Heart right ventricle (tissue), 16 donors: Measurements from ENCODE around the gene AKAP9. TPM values are rescaled to one million over a fixed set of nuclear protein-coding genes. Genes with fewer than 3 reads are reported as not detected.

ENCODE experiments used
- ATAC-seq, 8 donors: fragments of 200-7000 bp; cut with Tn5 transposase; one replicate each; pipeline ENCODE4 v1.9.1; 2020; ENCODE audit warnings: mild to moderate bottlenecking in 8 of 8, moderate library complexity in 8 of 8, moderate number of reproducible peaks in 1 of 8
- DNase-seq, 2 donors: peaks; one replicate each; pipeline ENCODE4 v3.0.0-alpha.2; 2020
- H3K27ac ChIP-seq, 10 donors: fragments of 200-600 bp; sonication (generic) in 2 of 10; one replicate each; pipeline versions ENCODE4 v1.5.0 to v1.8.0; 2020 to 2022; ENCODE audit warnings: mild to moderate bottlenecking in 3 of 10
- H3K27me3 ChIP-seq, 7 donors: fragments of 200-600 bp; one replicate each; pipeline ENCODE4 v1.8.0; 2021 to 2022; ENCODE audit warnings: mild to moderate bottlenecking in 2 of 7
- H3K36me3 ChIP-seq, 9 donors: fragments of 200-600 bp; sonication (generic) in 1 of 9; one replicate each; pipeline versions ENCODE4 v1.5.0 to v1.8.0; 2020 to 2022; ENCODE audit warnings: mild to moderate bottlenecking in 2 of 9
- H3K4me1 ChIP-seq, 9 donors: fragments of 200-600 bp; sonication (generic) in 1 of 9; one replicate each; pipeline versions ENCODE4 v1.5.0 to v1.8.0; 2020 to 2022; ENCODE audit warnings: mild to moderate bottlenecking in 4 of 9
- H3K4me3 ChIP-seq, 10 donors: fragments of 200-600 bp; sonication (generic) in 2 of 10; one replicate each; pipeline versions ENCODE4 v1.5.0 to v1.8.0; 2020 to 2022; ENCODE audit warnings: mild to moderate bottlenecking in 7 of 10, moderate library complexity in 2 of 10
- H3K9me3 ChIP-seq, 11 donors: fragments of 200-600 bp in 10 of 11; sonication (generic) in 2 of 11; one replicate each; pipeline versions ENCODE4 v1.5.0 to v1.8.0; 2013 to 2022; ENCODE audit warnings: mild to moderate bottlenecking in 2 of 11, control low read depth in 1 of 11, moderate library complexity in 1 of 11
- WGBS, 2 donors: extraction: QIAGEN DNeasy Blood & Tissue Kit; methylation state at CpG; one replicate each; pipeline ENCODE4 v1.1.7; 2013; ENCODE audit warnings: inconsistent platforms in 1 of 2; 5-methylcytosine and 5-hydroxymethylcytosine counted together
- intact Hi-C, 10 donors: fragments of 100-400 bp; cut with DNase I; formaldehyde crosslinking; loops; one replicate each; pipeline versions ENCODE4 v1.11.1 to v1.14.2; 2022
- polyA plus RNA-seq, 2 donors: library from polyadenylated mRNA; stranded (reverse); fragments of 200-250 nt; gene quantifications; one replicate each; pipeline ENCODE4 v1.2.3, GENCODE V29; 2013
- total RNA-seq, 10 donors: library from RNA; stranded (reverse); fragmentation: NEBNext Ultra II Directional in 3 of 10; extraction: Animal tissue kit (Norgen Biotek cat#: 25700) in 3 of 10; gene quantifications; one replicate each; pipeline versions ENCODE4 v1.2.1 to v1.2.4, GENCODE V29; 2021 to 2023
- TF ChIP-seq, protein P1 (sequence below), 9 donors: fragments of 200-600 bp; sonication (generic) in 2 of 9; IDR thresholded peaks; one replicate each; pipeline versions ENCODE4 v1.5.0 to v1.8.0; 2021 to 2022; ENCODE audit warnings: antibody characterized with exemption in 9 of 9, mild to moderate bottlenecking in 5 of 9, moderate library complexity in 1 of 9
- donor health status: Arrhythmogenic right ventricular cardiomyopathy.
- donor health status: ischemic (EF 13 %, LVEDD 7.1; RV severe dilation, severe dysfunction).
- donor health status: healthy with polysubstance abuse.
- donor health status: DM: no; HTN: yes; CAD: no.
- donor health status: DM: no; HTN: no; CAD: no.
- donor health status: ischemic (EF 25% LVEDD 6.9; RV normal size, moderate dysfunction).
- donor health status: ischemic (EF 25% LVEDD 5.7; RV mildly dilated, moderate dysfunction).
- donor health status: healthy.
- donor health status: DM: yes; HTN: yes; CAD: no.
- donor health status: Ischemic cardiomyopathy.
- donor health status: ischemic (EF 35%, LVEDD 5.7; RV mildly dilated, moderate dysfunction).
- donor health status: nonischemic (EF 11% LVEDD 7.7; RV severe dilation, severe dysfunction).
- donor health status: DM: yes; HTN: yes; CAD: no.
- donor health status: PGD.
- donor health status: ischemic (EF 29% LVEDD 5.4; RV normal size, mild dysfunction).
- donor health status: nonischemic (EF 23%, LVEDD 6.1; RV moderate dilation, normal function).

The AKAP9 gene
- total and polyA plus RNA-seq, 12 donors = 5.9 to 62.3 (median 49.2) TPM

DNA sequence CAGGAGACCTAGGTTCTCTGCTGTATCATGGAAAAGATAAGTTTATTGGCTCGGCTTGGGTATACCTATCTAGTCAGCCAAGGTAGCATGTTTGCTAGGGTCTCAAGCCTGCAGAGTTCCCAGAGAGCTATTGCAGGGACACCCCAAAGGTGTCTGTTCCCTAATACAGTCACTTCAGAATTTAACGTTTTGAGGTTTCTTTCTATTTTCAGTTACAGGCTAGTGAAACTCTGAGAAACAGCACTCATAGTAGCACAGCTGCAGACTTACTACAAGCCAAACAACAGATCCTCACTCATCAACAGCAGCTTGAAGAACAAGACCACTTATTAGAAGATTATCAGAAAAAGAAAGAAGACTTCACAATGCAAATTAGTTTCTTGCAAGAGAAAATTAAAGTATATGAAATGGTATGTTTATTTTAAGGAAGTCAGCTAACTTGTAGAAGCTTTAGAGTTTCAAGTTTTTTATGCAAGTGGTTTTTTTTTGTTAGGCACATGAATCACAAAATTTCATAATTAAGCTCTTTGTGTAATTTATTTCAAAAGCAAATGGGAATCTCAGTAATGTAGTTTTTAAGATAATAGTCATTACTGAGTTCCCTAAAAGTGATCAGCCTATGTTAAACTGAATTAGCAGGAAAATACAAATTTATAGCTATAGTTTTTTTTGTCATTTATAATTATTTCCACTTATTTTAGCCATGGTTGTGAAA is 54.9 kb downstream of the AKAP9 start:
- TF ChIP-seq, protein P1, sequence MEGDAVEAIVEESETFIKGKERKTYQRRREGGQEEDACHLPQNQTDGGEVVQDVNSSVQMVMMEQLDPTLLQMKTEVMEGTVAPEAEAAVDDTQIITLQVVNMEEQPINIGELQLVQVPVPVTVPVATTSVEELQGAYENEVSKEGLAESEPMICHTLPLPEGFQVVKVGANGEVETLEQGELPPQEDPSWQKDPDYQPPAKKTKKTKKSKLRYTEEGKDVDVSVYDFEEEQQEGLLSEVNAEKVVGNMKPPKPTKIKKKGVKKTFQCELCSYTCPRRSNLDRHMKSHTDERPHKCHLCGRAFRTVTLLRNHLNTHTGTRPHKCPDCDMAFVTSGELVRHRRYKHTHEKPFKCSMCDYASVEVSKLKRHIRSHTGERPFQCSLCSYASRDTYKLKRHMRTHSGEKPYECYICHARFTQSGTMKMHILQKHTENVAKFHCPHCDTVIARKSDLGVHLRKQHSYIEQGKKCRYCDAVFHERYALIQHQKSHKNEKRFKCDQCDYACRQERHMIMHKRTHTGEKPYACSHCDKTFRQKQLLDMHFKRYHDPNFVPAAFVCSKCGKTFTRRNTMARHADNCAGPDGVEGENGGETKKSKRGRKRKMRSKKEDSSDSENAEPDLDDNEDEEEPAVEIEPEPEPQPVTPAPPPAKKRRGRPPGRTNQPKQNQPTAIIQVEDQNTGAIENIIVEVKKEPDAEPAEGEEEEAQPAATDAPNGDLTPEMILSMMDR (IDR thresholded peaks at IDR 0.05) = no peak
- no peak for DNase-seq
- 77 to 82% methylated on average over 2 of the region's 2 CpGs for whole genome bisulfite sequencing, 2 donors
- Histone ChIP-seq H3K36me3 (peaks cover 0 to 86% (median 47%) of the 10 kb centered on the region in 9 donors), H3K4me3 (no peak overlapping the region), H3K9me3 (no peaks in the 10 kb centered on the region), H3K4me1 (peaks cover 0 to 10% (median 0%) of the 10 kb centered on the region in 9 donors), H3K27me3 (no peaks in the 10 kb centered on the region), H3K27ac (no peak overlapping the region)
- no peak for ATAC-seq
- intact Hi-C loops = no loop called here

DNA sequence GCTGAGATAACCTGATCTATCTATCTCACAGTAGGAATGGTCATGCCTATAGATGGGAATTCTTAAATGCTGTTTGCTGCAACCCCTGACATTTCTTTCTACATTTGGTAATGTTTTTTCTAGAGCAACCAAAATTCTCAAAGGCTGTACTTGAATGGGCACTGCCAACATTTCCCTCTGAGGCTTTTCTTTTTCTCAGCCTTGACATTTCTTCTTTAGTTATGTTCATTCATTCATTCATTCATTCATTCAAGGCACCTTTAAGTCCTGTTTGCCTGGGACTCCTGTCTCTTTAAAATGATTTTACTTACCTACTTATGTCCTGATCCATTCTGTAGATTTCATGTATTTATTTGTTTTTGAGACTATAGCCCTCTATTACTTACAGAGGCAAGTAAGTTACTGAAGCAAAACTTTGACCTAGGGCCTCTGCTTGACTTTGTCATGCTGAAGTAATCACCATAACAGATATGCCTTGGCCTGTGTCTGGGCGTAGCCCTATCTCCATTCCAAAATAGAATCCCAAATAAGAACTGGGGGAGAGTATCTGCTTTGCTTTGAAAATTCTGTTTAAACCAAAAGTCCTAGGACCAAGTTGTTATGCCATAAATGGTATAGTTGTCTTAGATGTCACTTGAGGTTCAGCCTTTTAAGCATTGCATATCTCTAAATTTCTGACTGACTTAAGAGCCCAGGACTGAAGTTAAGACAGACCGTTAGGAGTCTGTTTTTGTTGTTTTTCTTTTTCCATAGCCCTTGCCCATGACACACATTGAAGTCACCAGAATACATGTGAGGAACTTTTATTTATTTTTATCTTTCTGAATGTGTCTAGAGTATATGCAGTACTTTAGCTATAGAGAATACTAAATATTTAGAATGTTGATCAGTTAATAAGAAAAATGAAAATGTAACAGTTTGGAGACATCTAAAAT is 59.2 kb downstream of the AKAP9 start:
- H3K36me3 ChIP-seq = peaks cover 0 to 90% (median 26%) of the 10 kb centered on the region in 9 donors
- TF ChIP-seq, protein P1 (IDR thresholded peaks at IDR 0.05) = no peak
- intact Hi-C loops = no loop called here

DNA sequence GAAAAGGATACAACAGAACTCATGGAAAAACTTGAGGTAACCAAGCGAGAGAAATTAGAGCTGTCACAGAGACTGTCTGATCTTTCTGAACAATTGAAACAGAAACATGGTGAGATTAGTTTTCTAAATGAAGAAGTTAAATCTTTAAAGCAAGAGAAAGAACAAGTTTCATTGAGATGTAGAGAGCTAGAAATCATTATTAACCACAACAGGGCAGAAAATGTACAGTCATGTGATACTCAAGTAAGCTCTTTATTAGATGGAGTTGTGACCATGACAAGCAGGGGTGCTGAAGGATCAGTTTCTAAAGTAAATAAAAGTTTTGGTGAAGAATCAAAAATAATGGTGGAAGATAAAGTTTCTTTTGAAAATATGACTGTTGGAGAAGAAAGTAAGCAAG is 62.1 kb downstream of the AKAP9 start:
- H3K27me3 ChIP-seq = no peaks in the 10 kb centered on the region
- H3K27ac ChIP-seq = no peak overlapping the region
- H3K9me3 ChIP-seq = peaks cover 0 to 9% (median 0%) of the 10 kb centered on the region in 11 donors
- DNase-seq = no peak
- peaks cover 0 to 10% (median 0%) of the 10 kb centered on the region in 9 donors for H3K4me1 ChIP-seq
- peaks cover 0 to 83% (median 21%) of the 10 kb centered on the region in 9 donors for H3K36me3 ChIP-seq
- no peak overlapping the region for H3K4me3 ChIP-seq
- WGBS, 2 donors = 96 to 100% methylated on average over 1 of the region's 1 CpG
- ATAC-seq = no peak
- intact Hi-C loops = no loop called here
- TF ChIP-seq, protein P1 (IDR thresholded peaks at IDR 0.05) = no peak

More for the DNA sequence above, 59.2 kb downstream of the AKAP9 start:
- DNase-seq = peak in 1 of 2 donors; percentile 8
- H3K4me1 ChIP-seq = peaks cover 0 to 10% (median 0%) of the 10 kb centered on the region in 9 donors
- no peaks in the 10 kb centered on the region for H3K27me3 ChIP-seq
- no peak overlapping the region for H3K4me3 ChIP-seq
- WGBS, 2 donors = 39 to 60% methylated on average over 2 of the region's 2 CpGs
- H3K9me3 ChIP-seq = peaks cover 0 to 9% (median 0%) of the 10 kb centered on the region in 11 donors
- ATAC-seq = peak in 6 of 8 donors; percentile 38 to 93 (median 78)
- H3K27ac ChIP-seq = peak overlapping the region in 9 of 10 donors; percentile 4 to 65 (median 49)

DNA sequence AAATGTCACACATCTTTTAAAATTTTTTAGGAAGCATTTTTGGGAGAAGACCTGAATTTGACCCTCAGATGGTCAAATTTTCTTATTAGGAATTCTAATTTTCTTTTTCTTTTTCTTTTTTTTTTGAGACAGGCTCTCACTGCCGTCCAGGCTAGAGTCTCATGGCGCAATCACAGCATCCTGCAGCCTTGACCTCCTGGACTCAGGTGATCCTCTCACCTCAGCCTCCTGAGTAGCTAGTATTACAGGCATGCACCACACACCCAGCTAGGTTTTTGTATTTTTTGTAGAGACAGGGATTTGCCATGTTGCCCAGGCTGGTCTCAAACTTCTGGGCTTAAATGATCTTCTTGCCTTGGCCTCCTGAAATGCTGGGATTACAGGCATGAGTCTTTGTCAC is 65.4 kb downstream of the AKAP9 start:
- intact Hi-C loops = no loop called here
- H3K27me3 ChIP-seq = no peaks in the 10 kb centered on the region
- 96 to 98% methylated on average over 2 of the region's 2 CpGs for WGBS, 2 donors
- peaks cover 0 to 22% (median 5%) of the 10 kb centered on the region in 11 donors for H3K9me3 ChIP-seq
- H3K4me1 ChIP-seq = no peaks in the 10 kb centered on the region
- H3K36me3 ChIP-seq = peaks cover 0 to 85% (median 21%) of the 10 kb centered on the region in 9 donors
- no peak overlapping the region for H3K4me3 ChIP-seq
- DNase-seq = no peak
- TF ChIP-seq, protein P1 (IDR thresholded peaks at IDR 0.05) = no peak
- no peak overlapping the region for H3K27ac ChIP-seq
- ATAC-seq = no peak
